HepG2 (cell line): ENCODE measurements around the gene SMCHD1. TPM values are rescaled to one million over a fixed set of nuclear protein-coding genes. Genes with fewer than 3 reads are reported as not detected.

Experiments used
- KDM5A ChIP-seq: fragments of 200-600 bp; sonication (generic); IDR thresholded peaks from 2 replicates; pipeline ENCODE4 v1.7.0; 2018; ENCODE audit warnings: antibody characterized with exemption, mild to moderate bottlenecking, low read length, borderline replicate concordance
- MYC ChIP-seq: sonication (generic); formaldehyde crosslinking; IDR thresholded peaks from 2 replicates; pipeline ENCODE4 v1.9.0; 2021; ENCODE audit warnings: missing genetic modification reagents, borderline replicate concordance
- SIX1 ChIP-seq: sonication (generic); formaldehyde crosslinking; IDR thresholded peaks from 2 replicates; pipeline ENCODE4 v1.4.0; 2020; ENCODE audit warnings: missing genetic modification reagents, borderline replicate concordance
- SMYD3 ChIP-seq: sonication (generic); formaldehyde crosslinking; IDR thresholded peaks from 2 replicates; pipeline ENCODE4 v1.8.1; 2023; ENCODE audit warnings: mild to moderate bottlenecking, missing genetic modification reagents
- TCF7L2 ChIP-seq: IDR thresholded peaks from 2 replicates; pipeline ENCODE4 v1.6.1; 2011; ENCODE audit warnings: mild to moderate bottlenecking, low read depth, low read length, moderate library complexity
- ZFP82 ChIP-seq: sonication (generic); formaldehyde crosslinking; IDR thresholded peaks from 2 replicates; pipeline ENCODE4 v1.5.1; 2020; ENCODE audit warnings: mild to moderate bottlenecking, missing genetic modification reagents, borderline replicate concordance
- ZNF124 ChIP-seq: sonication (generic); formaldehyde crosslinking; IDR thresholded peaks from 2 replicates; pipeline ENCODE4 v1.4.0; 2020; ENCODE audit warnings: missing genetic modification reagents
- ZNF350 ChIP-seq: sonication (generic); formaldehyde crosslinking; IDR thresholded peaks from 2 replicates; pipeline ENCODE4 v1.4.0; 2020; ENCODE audit warnings: mild to moderate bottlenecking, low read depth, missing genetic modification reagents, borderline replicate concordance
- ZNF616 ChIP-seq: sonication (generic); formaldehyde crosslinking; IDR thresholded peaks from 2 replicates; pipeline ENCODE4 v1.5.0; 2020; ENCODE audit warnings: low read depth, mild to moderate bottlenecking, missing genetic modification reagents
- ZNF772 ChIP-seq: sonication (generic); formaldehyde crosslinking; IDR thresholded peaks from 2 replicates; pipeline ENCODE4 v1.5.0; 2020; ENCODE audit warnings: mild to moderate bottlenecking, missing genetic modification reagents
- polyA plus RNA-seq, 8 experiments: library from polyadenylated mRNA; depleted of rRNA in 3 of 8; stranded (reverse) in 7 of 8; unstranded in 1 of 8; fragments of >200 nt; fragmentation: Illumina TruSeq in 4 of 8; extraction: Trizol in 4 of 8; gene quantifications; 2 replicates each; pipeline versions ENCODE4 v1.2.1 to v1.2.3, GENCODE V29; 2011 to 2016; ENCODE audit warnings: low read depth in 4 of 8, missing spikeins in 1 of 8, mixed read lengths in 1 of 8; ENCODE audit not compliant: insufficient read depth in 1 of 8
- total RNA-seq, 5 experiments: library from RNA; depleted of rRNA; stranded (reverse); fragments of >200 nt; fragmentation: Illumina TruSeq; extraction: Trizol; gene quantifications; 2 replicates each; pipeline ENCODE4 v1.2.3, GENCODE V29; 2016; ENCODE audit warnings: low read depth in 1 of 5
- TF ChIP-seq, protein P1 (sequence below): IDR thresholded peaks from 2 replicates; pipeline ENCODE4 v1.6.1; 2016; ENCODE audit warnings: low read depth, missing genetic modification reagents, missing compliant biosample characterization
- TF ChIP-seq, protein P2 (sequence below): IDR thresholded peaks from 2 replicates; pipeline ENCODE4 v1.6.1; 2016; ENCODE audit warnings: low read depth, control low read depth
- TF ChIP-seq, protein P3 (sequence below): fragments of 450-650 bp; IDR thresholded peaks from 2 replicates; pipeline ENCODE4 v1.6.1; 2017
- TF ChIP-seq, protein P4 (sequence below): sonication (generic); formaldehyde crosslinking; IDR thresholded peaks from 2 replicates; pipeline ENCODE4 v1.4.0; 2020; ENCODE audit warnings: missing genetic modification reagents
- TF ChIP-seq, protein P5 (sequence below): sonication (generic); formaldehyde crosslinking; IDR thresholded peaks from 2 replicates; pipeline ENCODE4 v1.5.1; 2020; ENCODE audit warnings: mild to moderate bottlenecking, moderate library complexity, missing genetic modification reagents

Gene SMCHD1
- total and polyA plus RNA-seq, 2 of the 13 experiments (the other 11 are each of a cell fraction or from before 2014, with no cell fraction given), result 21.4 to 93.6 TPM

DNA sequence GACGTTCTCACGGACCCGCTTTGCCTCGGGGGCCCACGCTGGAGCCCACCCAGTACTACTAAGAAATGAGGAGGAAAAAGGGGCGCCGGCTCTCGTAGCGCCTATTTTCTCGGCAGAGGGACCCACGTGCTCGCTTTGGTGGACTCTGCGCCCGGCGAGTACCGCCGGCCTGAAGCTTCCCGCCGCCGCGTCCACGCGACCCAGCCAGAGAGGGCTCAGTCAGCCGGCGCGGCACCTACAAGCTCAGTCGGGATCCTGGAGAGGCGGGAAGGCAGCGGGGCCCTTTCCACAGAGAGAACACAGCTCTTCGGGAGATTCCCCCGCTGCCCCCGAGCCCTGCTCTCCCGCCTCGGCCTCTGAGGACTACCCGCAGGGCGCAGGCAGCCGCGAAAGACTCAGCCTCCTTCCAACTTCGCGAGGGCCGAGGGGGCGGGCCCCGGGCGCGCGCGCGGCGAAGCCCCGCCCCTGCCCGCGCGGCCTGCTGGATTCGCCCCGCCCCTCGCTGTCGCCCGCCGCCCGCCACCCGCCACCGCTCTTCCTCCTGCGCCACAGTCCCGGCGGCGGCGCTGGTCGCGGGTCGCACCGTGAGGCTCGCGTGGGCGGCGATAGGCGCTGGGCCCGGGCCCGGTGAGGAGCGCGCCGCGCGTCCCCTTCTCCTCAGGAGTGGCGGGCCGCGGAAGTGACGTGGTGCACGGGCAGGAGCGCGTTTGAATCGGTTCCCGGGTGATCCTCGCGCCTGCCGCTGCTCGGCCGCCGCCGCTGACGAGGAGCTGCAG lies at the start of gene SMCHD1 (continued):
- TF ChIP-seq, protein P1, sequence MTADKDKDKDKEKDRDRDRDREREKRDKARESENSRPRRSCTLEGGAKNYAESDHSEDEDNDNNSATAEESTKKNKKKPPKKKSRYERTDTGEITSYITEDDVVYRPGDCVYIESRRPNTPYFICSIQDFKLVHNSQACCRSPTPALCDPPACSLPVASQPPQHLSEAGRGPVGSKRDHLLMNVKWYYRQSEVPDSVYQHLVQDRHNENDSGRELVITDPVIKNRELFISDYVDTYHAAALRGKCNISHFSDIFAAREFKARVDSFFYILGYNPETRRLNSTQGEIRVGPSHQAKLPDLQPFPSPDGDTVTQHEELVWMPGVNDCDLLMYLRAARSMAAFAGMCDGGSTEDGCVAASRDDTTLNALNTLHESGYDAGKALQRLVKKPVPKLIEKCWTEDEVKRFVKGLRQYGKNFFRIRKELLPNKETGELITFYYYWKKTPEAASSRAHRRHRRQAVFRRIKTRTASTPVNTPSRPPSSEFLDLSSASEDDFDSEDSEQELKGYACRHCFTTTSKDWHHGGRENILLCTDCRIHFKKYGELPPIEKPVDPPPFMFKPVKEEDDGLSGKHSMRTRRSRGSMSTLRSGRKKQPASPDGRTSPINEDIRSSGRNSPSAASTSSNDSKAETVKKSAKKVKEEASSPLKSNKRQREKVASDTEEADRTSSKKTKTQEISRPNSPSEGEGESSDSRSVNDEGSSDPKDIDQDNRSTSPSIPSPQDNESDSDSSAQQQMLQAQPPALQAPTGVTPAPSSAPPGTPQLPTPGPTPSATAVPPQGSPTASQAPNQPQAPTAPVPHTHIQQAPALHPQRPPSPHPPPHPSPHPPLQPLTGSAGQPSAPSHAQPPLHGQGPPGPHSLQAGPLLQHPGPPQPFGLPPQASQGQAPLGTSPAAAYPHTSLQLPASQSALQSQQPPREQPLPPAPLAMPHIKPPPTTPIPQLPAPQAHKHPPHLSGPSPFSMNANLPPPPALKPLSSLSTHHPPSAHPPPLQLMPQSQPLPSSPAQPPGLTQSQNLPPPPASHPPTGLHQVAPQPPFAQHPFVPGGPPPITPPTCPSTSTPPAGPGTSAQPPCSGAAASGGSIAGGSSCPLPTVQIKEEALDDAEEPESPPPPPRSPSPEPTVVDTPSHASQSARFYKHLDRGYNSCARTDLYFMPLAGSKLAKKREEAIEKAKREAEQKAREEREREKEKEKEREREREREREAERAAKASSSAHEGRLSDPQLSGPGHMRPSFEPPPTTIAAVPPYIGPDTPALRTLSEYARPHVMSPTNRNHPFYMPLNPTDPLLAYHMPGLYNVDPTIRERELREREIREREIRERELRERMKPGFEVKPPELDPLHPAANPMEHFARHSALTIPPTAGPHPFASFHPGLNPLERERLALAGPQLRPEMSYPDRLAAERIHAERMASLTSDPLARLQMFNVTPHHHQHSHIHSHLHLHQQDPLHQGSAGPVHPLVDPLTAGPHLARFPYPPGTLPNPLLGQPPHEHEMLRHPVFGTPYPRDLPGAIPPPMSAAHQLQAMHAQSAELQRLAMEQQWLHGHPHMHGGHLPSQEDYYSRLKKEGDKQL (CRISPR knock-in tag), result no peak
- TF ChIP-seq, protein P2, sequence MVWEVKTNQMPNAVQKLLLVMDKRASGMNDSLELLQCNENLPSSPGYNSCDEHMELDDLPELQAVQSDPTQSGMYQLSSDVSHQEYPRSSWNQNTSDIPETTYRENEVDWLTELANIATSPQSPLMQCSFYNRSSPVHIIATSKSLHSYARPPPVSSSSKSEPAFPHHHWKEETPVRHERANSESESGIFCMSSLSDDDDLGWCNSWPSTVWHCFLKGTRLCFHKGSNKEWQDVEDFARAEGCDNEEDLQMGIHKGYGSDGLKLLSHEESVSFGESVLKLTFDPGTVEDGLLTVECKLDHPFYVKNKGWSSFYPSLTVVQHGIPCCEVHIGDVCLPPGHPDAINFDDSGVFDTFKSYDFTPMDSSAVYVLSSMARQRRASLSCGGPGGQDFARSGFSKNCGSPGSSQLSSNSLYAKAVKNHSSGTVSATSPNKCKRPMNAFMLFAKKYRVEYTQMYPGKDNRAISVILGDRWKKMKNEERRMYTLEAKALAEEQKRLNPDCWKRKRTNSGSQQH (CRISPR knock-in tag), result 0 out of 2 replicates have a peak, but pooled peaks have one; percentile 29
- no peak for TF ChIP-seq SMYD3 (CRISPR knock-in tag)
- no peak for TF ChIP-seq SIX1
- no peak for TF ChIP-seq KDM5A
- TF ChIP-seq ZNF616 (CRISPR knock-in tag), result peak; percentile 81
- 0 out of 2 replicates have a peak, but pooled peaks have one; percentile 0 for TF ChIP-seq ZNF124
- TF ChIP-seq, protein P3, sequence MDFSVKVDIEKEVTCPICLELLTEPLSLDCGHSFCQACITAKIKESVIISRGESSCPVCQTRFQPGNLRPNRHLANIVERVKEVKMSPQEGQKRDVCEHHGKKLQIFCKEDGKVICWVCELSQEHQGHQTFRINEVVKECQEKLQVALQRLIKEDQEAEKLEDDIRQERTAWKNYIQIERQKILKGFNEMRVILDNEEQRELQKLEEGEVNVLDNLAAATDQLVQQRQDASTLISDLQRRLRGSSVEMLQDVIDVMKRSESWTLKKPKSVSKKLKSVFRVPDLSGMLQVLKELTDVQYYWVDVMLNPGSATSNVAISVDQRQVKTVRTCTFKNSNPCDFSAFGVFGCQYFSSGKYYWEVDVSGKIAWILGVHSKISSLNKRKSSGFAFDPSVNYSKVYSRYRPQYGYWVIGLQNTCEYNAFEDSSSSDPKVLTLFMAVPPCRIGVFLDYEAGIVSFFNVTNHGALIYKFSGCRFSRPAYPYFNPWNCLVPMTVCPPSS, result no peak
- TF ChIP-seq ZNF350, result no peak; the same call in 1 of the 2 replicates
- peak; percentile 54; the same call in 1 of the 2 replicates for TF ChIP-seq ZNF772 (CRISPR knock-in tag)
- TF ChIP-seq MYC (CRISPR knock-in tag), result peak; percentile 98
- TF ChIP-seq, protein P4, sequence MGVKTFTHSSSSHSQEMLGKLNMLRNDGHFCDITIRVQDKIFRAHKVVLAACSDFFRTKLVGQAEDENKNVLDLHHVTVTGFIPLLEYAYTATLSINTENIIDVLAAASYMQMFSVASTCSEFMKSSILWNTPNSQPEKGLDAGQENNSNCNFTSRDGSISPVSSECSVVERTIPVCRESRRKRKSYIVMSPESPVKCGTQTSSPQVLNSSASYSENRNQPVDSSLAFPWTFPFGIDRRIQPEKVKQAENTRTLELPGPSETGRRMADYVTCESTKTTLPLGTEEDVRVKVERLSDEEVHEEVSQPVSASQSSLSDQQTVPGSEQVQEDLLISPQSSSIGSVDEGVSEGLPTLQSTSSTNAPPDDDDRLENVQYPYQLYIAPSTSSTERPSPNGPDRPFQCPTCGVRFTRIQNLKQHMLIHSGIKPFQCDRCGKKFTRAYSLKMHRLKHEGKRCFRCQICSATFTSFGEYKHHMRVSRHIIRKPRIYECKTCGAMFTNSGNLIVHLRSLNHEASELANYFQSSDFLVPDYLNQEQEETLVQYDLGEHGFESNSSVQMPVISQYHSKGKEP, result no peak; the same call in 1 of the 2 replicates
- TF ChIP-seq, protein P5, sequence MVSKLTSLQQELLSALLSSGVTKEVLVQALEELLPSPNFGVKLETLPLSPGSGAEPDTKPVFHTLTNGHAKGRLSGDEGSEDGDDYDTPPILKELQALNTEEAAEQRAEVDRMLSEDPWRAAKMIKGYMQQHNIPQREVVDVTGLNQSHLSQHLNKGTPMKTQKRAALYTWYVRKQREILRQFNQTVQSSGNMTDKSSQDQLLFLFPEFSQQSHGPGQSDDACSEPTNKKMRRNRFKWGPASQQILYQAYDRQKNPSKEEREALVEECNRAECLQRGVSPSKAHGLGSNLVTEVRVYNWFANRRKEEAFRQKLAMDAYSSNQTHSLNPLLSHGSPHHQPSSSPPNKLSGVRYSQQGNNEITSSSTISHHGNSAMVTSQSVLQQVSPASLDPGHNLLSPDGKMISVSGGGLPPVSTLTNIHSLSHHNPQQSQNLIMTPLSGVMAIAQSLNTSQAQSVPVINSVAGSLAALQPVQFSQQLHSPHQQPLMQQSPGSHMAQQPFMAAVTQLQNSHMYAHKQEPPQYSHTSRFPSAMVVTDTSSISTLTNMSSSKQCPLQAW, result peak; percentile 83
- TF ChIP-seq ZFP82 (CRISPR knock-in tag), result peak; percentile 86; the same call in 1 of the 2 replicates
- no peak for TF ChIP-seq TCF7L2
